Measurements from ENCODE around the gene VWA5B1. TPM values are rescaled to one million over a fixed set of nuclear protein-coding genes. Genes with fewer than 3 reads are reported as not detected.

The VWA5B1 gene
- polyA plus RNA-seq, 1 donor (not counting 4 experiments of a cell fraction or from before 2014, with no cell fraction given), result not detected

DNA sequence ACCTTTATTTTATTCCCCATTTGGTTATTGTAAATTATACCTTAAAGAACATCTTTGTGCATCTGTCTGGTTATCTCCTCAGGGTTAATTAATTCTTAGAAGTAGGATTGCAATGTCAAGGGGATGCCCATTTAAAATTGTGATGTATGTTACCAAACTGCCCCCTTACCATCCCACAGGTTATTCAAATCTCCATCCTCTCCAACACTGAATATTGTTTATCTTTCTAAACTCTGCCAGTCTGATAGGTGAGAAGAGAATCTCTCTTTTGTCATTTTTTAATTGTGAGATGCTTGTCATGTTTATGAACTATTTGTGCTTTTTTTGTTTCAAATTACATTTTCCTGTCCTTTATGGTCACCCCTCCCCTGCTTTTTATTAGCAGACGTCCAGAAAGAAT lies 55.8 kb downstream of the VWA5B1 start:
- DNase-seq (ENCODE audit: low read depth, low spot score) (no peak), FAIRE-seq (no peak)
- no peaks in the 10 kb centered on the region for H3K36me3 ChIP-seq (ENCODE audit: control insufficient read depth in 2 of 2, extremely low read depth in 1 of 2, insufficient read depth in 2 of 2, low read length in 2 of 2)
- H3K9ac ChIP-seq (ENCODE audit: control insufficient read depth, extremely low read depth, insufficient read depth, low read length), result no peak overlapping the region
- dilution Hi-C loops (cut with MboI; ENCODE audit: extremely low pct_ligation_motif_present, low sequenced_read_pairs), result no loop called here
- H3K4me1 ChIP-seq (ENCODE audit: control insufficient read depth, extremely low read depth, insufficient read depth, low read length), result no peaks in the 10 kb centered on the region
- H3K27me3 ChIP-seq (ENCODE audit: control insufficient read depth, extremely low read depth, insufficient read depth, low read length), result peaks cover 12% of the 10 kb centered on the region
- no peak for TF ChIP-seq CTCF (optimal IDR thresholded peaks at IDR 0.05 in 1 of 3, IDR thresholded peaks at IDR 0.05 in 1 of 3, conservative IDR thresholded peaks at IDR 0.05 in 1 of 3; ENCODE audit: extremely low read depth in 1 of 3, insufficient read depth in 2 of 3, low read length in 3 of 3)
- no peak for TF ChIP-seq EZH2 (IDR thresholded peaks at IDR 0.05; ENCODE audit: low read length)
- no peaks in the 10 kb centered on the region for H3K9me3 ChIP-seq (ENCODE audit: control insufficient read depth, low read depth, low read length)
- no peak overlapping the region for H3K27ac ChIP-seq (ENCODE audit: control insufficient read depth, insufficient read depth, low read length)
- H3K79me2 ChIP-seq (ENCODE audit: control insufficient read depth, insufficient read depth, low read length), result no peaks in the 10 kb centered on the region
- H3K9me1 ChIP-seq (ENCODE audit: control insufficient read depth, extremely low read depth, insufficient read depth, low read length), result no peaks in the 10 kb centered on the region
- no peak overlapping the region for H3K4me3 ChIP-seq (ENCODE audit: control insufficient read depth in 2 of 3, extremely low read depth in 1 of 3, insufficient read depth in 2 of 3, low read depth in 1 of 3, low read length in 3 of 3)
- no peaks in the 10 kb centered on the region for H4K20me1 ChIP-seq (ENCODE audit: control insufficient read depth, extremely low read depth, insufficient read depth, low read length)
- H3K4me2 ChIP-seq (ENCODE audit: control insufficient read depth, extremely low read depth, insufficient read depth, low read depth, low read length), result no peak overlapping the region
- no peak overlapping the region for H2AFZ ChIP-seq (ENCODE audit: control insufficient read depth, low read length)

DNA sequence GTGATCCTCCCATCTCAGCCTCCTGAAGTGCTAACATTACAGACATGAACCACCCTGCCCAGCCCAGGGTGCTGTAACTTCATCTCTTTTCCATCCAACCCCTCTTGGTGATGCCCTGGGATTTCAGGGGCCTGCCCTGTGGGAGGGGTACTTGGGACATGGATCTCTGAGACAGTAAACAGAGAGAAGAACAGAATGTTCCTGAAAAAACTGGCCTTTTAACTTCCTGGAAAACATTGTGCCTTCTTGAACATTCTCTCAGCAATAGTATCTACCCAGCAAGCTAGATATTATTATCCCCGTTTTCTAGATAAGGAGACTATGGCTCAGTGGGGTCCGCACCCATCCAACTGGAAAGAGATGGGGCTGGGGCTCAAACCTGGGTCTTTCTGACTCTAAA lies 57.0 kb downstream of the VWA5B1 start:
- Histone ChIP-seq H3K36me3 (ENCODE audit: control insufficient read depth in 2 of 2, extremely low read depth in 1 of 2, insufficient read depth in 2 of 2, low read length in 2 of 2) (no peaks in the 10 kb centered on the region), H3K4me2 (ENCODE audit: control insufficient read depth, extremely low read depth, insufficient read depth, low read depth, low read length) (no peak overlapping the region), H3K4me3 (ENCODE audit: control insufficient read depth in 2 of 3, extremely low read depth in 1 of 3, insufficient read depth in 2 of 3, low read depth in 1 of 3, low read length in 3 of 3) (no peak overlapping the region), H3K9me1 (ENCODE audit: control insufficient read depth, extremely low read depth, insufficient read depth, low read length) (no peaks in the 10 kb centered on the region), H3K27me3 (ENCODE audit: control insufficient read depth, extremely low read depth, insufficient read depth, low read length) (peaks cover 5% of the 10 kb centered on the region), H3K9ac (ENCODE audit: control insufficient read depth, extremely low read depth, insufficient read depth, low read length) (no peak overlapping the region), H2AFZ (ENCODE audit: control insufficient read depth, low read length) (no peak overlapping the region), H3K9me3 (ENCODE audit: control insufficient read depth, low read depth, low read length) (no peaks in the 10 kb centered on the region), H3K4me1 (ENCODE audit: control insufficient read depth, extremely low read depth, insufficient read depth, low read length) (no peaks in the 10 kb centered on the region), H4K20me1 (ENCODE audit: control insufficient read depth, extremely low read depth, insufficient read depth, low read length) (no peaks in the 10 kb centered on the region), H3K79me2 (ENCODE audit: control insufficient read depth, insufficient read depth, low read length) (no peaks in the 10 kb centered on the region), H3K27ac (ENCODE audit: control insufficient read depth, insufficient read depth, low read length) (no peak overlapping the region)
- TF ChIP-seq EZH2 (IDR thresholded peaks at IDR 0.05; ENCODE audit: low read length), result no peak
- TF ChIP-seq CTCF (optimal IDR thresholded peaks at IDR 0.05 in 1 of 3, IDR thresholded peaks at IDR 0.05 in 1 of 3, conservative IDR thresholded peaks at IDR 0.05 in 1 of 3; ENCODE audit: extremely low read depth in 1 of 3, insufficient read depth in 2 of 3, low read length in 3 of 3), result no peak
- no peak for DNase-seq (ENCODE audit: low read depth, low spot score)
- FAIRE-seq, result no peak
- dilution Hi-C loops (cut with MboI; ENCODE audit: extremely low pct_ligation_motif_present, low sequenced_read_pairs), result no loop called here

Data from keratinocyte (primary cell).